GM12878 (cell line): ENCODE measurements around the gene GRM5. TPM values are rescaled to one million over a fixed set of nuclear protein-coding genes. Genes with fewer than 3 reads are reported as not detected.

Source experiments
- ATAC-seq: fragments of 200-7000 bp; cut with Tn5 transposase; 3 replicates; pipeline ENCODE4 v1.9.1; 2020; ENCODE audit warnings: mild to moderate bottlenecking, moderate library complexity
- BruUV-seq: library from RNA; stranded (reverse); fragments of 400-500 nt; replicated peaks from 2 replicates; lab custom pipeline; 2021; lab: Mats Ljungman, UMichigan
- CTCF ChIA-PET: fragments of 300-600 bp; sonication (Branson Sonifier 250); formaldehyde crosslinking; extraction: SDS; loops from one replicate; lab custom pipeline; 2021; ENCODE audit warnings: inconsistent platforms; lab: Yijun Ruan, JAX
- POLR2A ChIA-PET: fragments of 350-600 bp; formaldehyde crosslinking; extraction: SDS; loops from one replicate; lab custom pipeline; 2021; ENCODE audit warnings: inconsistent platforms; lab: Charles Lee
- RAD21 ChIA-PET: fragments of 300-600 bp; sonication (Branson Sonifier 250); formaldehyde crosslinking; loops from one replicate; lab custom pipeline; 2023; ENCODE audit warnings: antibody characterized with exemption; ENCODE audit not compliant: unreplicated experiment; lab: Charles Lee
- SMC1A ChIA-PET: fragments of 300-600 bp; sonication (Branson Sonifier 250); formaldehyde crosslinking; loops from one replicate; lab custom pipeline; 2023; ENCODE audit not compliant: unreplicated experiment, uncharacterized antibody; lab: Charles Lee
- DNase-seq: peaks from one replicate; pipeline ENCODE4 v3.0.0-alpha.2; 2011; ENCODE audit warnings: low read depth, low spot score
- FAIRE-seq: peaks from 3 replicates; lab custom pipeline; 2011; peaks lifted over from hg19 to GRCh38; lab: Jason Lieb, UNC
- H2AFZ ChIP-seq: 2 replicates; pipeline ENCODE4 v1.6.0; 2011; ENCODE audit warnings: low read depth, low read length, control low read depth; ENCODE audit not compliant: control insufficient read depth
- H3K27ac ChIP-seq: 2 replicates; pipeline ENCODE4 v1.5.1; 2011; ENCODE audit warnings: control low read depth; ENCODE audit not compliant: control insufficient read depth, insufficient read depth
- H3K27me3 ChIP-seq, 2 experiments: replicated peaks in 1 of 2; 2 replicates each; pipeline versions ENCODE4 v1.6.0 to v1.6.1; 2011; ENCODE audit warnings: low read length in 1 of 2; ENCODE audit not compliant: control insufficient read depth in 2 of 2, insufficient read depth in 2 of 2
- H3K36me3 ChIP-seq, 2 experiments: 2 replicates each; pipeline ENCODE4 v1.5.1; 2011; ENCODE audit warnings: low read length in 1 of 2; ENCODE audit not compliant: control insufficient read depth in 2 of 2, insufficient read depth in 2 of 2
- H3K4me1 ChIP-seq: 2 replicates; pipeline ENCODE4 v1.6.1; 2011; ENCODE audit warnings: mild to moderate bottlenecking, low read length, moderate library complexity, mixed read lengths; ENCODE audit not compliant: control insufficient read depth, insufficient read depth
- H3K4me2 ChIP-seq: 2 replicates; pipeline ENCODE4 v1.6.0; 2011; ENCODE audit warnings: control low read depth; ENCODE audit not compliant: control insufficient read depth, insufficient read depth
- H3K4me3 ChIP-seq: fragments of 200-600 bp; sonication (generic); 2 replicates; pipeline ENCODE4 v1.5.1; 2016
- H3K79me2 ChIP-seq: 2 replicates; pipeline ENCODE4 v1.6.0; 2011; ENCODE audit warnings: low read length; ENCODE audit not compliant: control insufficient read depth, insufficient read depth
- H3K9ac ChIP-seq: 2 replicates; pipeline ENCODE4 v1.8.0; 2011; ENCODE audit warnings: low read length, control low read depth, mixed read lengths; ENCODE audit not compliant: control insufficient read depth, insufficient read depth
- H3K9me3 ChIP-seq: replicated peaks from 3 replicates; pipeline ENCODE4 v1.5.1; 2011; ENCODE audit warnings: mild to moderate bottlenecking, low read length; ENCODE audit not compliant: control insufficient read depth, insufficient read depth
- H4K20me1 ChIP-seq: 2 replicates; pipeline ENCODE4 v1.6.0; 2011; ENCODE audit not compliant: control insufficient read depth, insufficient read depth
- ATF7 ChIP-seq: fragments of 450-650 bp; IDR thresholded peaks from 2 replicates; pipeline ENCODE4 v1.6.1; 2016; ENCODE audit warnings: low read depth, mild to moderate bottlenecking
- BCL11A ChIP-seq: IDR thresholded peaks from 2 replicates; pipeline ENCODE4 v1.6.1; 2011; ENCODE audit warnings: low read depth, low read length
- EP300 ChIP-seq, 2 experiments: fragments of 150-350 bp in 1 of 2; IDR thresholded peaks; 2 replicates each; pipeline ENCODE4 v1.6.1; 2011 to 2012; ENCODE audit warnings: low read depth in 2 of 2, low read length in 2 of 2, borderline replicate concordance in 1 of 2, improper control_type of control experiment in 1 of 2, inconsistent platforms in 1 of 2; ENCODE audit not compliant: control insufficient read depth in 1 of 2
- GABPA ChIP-seq: IDR thresholded peaks from 2 replicates; pipeline ENCODE4 v1.6.1; 2014; ENCODE audit warnings: antibody characterized with exemption, low read depth, mild to moderate bottlenecking, inconsistent platforms
- MXI1 ChIP-seq: fragments of 150-350 bp; IDR thresholded peaks from 2 replicates; pipeline ENCODE4 v1.6.1; 2011; ENCODE audit warnings: low read depth, mild to moderate bottlenecking, inconsistent platforms, low read length, improper control_type of control experiment
- NRF1 ChIP-seq: conservative IDR thresholded peaks from 2 replicates; pipeline ENCODE4 v1.6.1; 2011; ENCODE audit warnings: mild to moderate bottlenecking, low read depth, low read length, improper control_type of control experiment
- SUPT20H ChIP-seq: IDR thresholded peaks from 2 replicates; pipeline ENCODE4 v1.6.1; 2011; ENCODE audit warnings: low read depth, mild to moderate bottlenecking, low read length, moderate library complexity, borderline replicate concordance; ENCODE audit not compliant: control insufficient read depth
- ZNF274 ChIP-seq: IDR thresholded peaks from one replicate; pipeline ENCODE4 v1.8.0; 2011; ENCODE audit not compliant: insufficient read length, insufficient read depth
- WGBS: methylation state at CpG from one replicate; pipeline ENCODE4 v1.1.6; 2016; ENCODE audit warnings: low lambda C conversion rate; ENCODE audit not compliant: insufficient replicate concordance, insufficient coverage; ENCODE audit errors: missing lambda C conversion rate; 5-methylcytosine and 5-hydroxymethylcytosine counted together
- in situ Hi-C: fragments of 300-500 bp; cut with MboI; formaldehyde crosslinking; loops from 9 replicates; pipeline ENCODE4 v1.14.3; 2018; ENCODE audit warnings: mixed read lengths
- intact Hi-C: fragments of 100-400 bp; cut with micrococcal nuclease; formaldehyde crosslinking; loops from one replicate; pipeline ENCODE4 v1.14.2; 2022; ENCODE audit not compliant: unreplicated experiment
- polyA plus RNA-seq, 11 experiments: library from polyadenylated mRNA; depleted of rRNA in 4 of 11; unstranded in 6 of 11; stranded (reverse) in 5 of 11; fragments of >200 nt; fragmentation: Nextera tagmentation in 4 of 11; fragmentation: Illumina TruSeq in 1 of 11; extraction: Ambion mirVana in 4 of 11; extraction: Trizol in 1 of 11; gene quantifications; 1 replicate in 1 of 11; 2 replicates in 10 of 11; pipeline versions ENCODE4 v1.2.1 to v1.2.3, GENCODE V29; 2011 to 2016; ENCODE audit warnings: inconsistent platforms in 2 of 11, missing spikeins in 2 of 11, low read depth in 1 of 11
- total RNA-seq, 4 experiments: library from RNA; depleted of rRNA in 3 of 4; stranded (reverse); fragments of >200 nt in 3 of 4; fragmentation: Illumina TruSeq in 1 of 4; extraction: Trizol in 1 of 4; gene quantifications; 2 replicates each; pipeline versions ENCODE4 v1.2.1 to v1.2.3, GENCODE V29; 2013 to 2021
- TF ChIP-seq, protein P1 (sequence below): IDR thresholded peaks from 2 replicates; pipeline ENCODE4 v1.6.1; 2011; ENCODE audit warnings: borderline replicate concordance, low read depth, mild to moderate bottlenecking, moderate library complexity, mixed read lengths, low read length; ENCODE audit not compliant: insufficient read depth; ENCODE audit errors: extremely low read length
- TF ChIP-seq, protein P2 (sequence below): fragments of 450-650 bp; formaldehyde crosslinking; IDR thresholded peaks from 2 replicates; pipeline ENCODE4 v1.4.0; 2020; ENCODE audit warnings: mild to moderate bottlenecking, moderate library complexity

Gene GRM5
- total and polyA plus RNA-seq, 10 of the 15 experiments (the other 5 are each of a cell fraction or from before 2014, with no cell fraction given): not detected

DNA sequence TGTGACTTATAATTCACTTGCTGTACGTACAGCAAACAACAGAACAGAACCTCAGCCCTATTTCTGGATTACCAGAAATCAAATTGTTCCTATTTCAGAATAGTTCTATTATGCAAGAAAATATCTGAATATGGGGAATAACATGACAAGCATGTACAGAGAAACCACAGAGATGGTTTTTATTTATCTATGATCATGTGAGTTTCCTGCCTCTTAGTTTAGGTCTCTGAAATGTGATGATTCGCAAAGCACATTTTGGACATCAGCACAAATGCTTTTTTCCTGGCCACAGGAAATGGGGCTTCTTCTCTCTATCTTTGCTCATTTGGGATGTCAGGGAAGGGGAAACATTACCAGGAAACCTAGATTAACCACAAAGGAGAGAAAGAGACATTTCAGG is 461.5 kb downstream of the GRM5 start:
- Histone ChIP-seq H4K20me1 (no peaks in the 10 kb centered on the region), H3K9ac (no peak overlapping the region), H3K4me2 (no peak overlapping the region), H3K9me3 (no peaks in the 10 kb centered on the region), H3K27ac (no peak overlapping the region), H3K4me1 (no peaks in the 10 kb centered on the region), H3K36me3 (no peaks in the 10 kb centered on the region), H2AFZ (no peak overlapping the region), H3K4me3 (no peak overlapping the region), H3K79me2 (no peaks in the 10 kb centered on the region), H3K27me3 (peaks cover 0 to 3% of the 10 kb centered on the region in 2 experiments; a peak in 1 of 4 replicates)
- CTCF ChIA-PET: no interaction called here
- TF ChIP-seq ATF7 (no peak), GABPA (no peak), ZNF274 (no peak), BCL11A (no peak)
- TF ChIP-seq, protein P1, sequence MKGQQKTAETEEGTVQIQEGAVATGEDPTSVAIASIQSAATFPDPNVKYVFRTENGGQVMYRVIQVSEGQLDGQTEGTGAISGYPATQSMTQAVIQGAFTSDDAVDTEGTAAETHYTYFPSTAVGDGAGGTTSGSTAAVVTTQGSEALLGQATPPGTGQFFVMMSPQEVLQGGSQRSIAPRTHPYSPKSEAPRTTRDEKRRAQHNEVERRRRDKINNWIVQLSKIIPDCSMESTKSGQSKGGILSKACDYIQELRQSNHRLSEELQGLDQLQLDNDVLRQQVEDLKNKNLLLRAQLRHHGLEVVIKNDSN: no peak
- FAIRE-seq (no peak), DNase-seq (no peak), ATAC-seq (no peak)
- POLR2A ChIA-PET: no interaction called here
- BruUV-seq: no TSS peak
- RAD21 ChIA-PET: no interaction called here
- WGBS: 0% methylated on average over 2 of the region's 2 CpGs
- SMC1A ChIA-PET: no interaction called here
- in situ Hi-C loops: no loop called here
- intact Hi-C loops: no loop called here

DNA sequence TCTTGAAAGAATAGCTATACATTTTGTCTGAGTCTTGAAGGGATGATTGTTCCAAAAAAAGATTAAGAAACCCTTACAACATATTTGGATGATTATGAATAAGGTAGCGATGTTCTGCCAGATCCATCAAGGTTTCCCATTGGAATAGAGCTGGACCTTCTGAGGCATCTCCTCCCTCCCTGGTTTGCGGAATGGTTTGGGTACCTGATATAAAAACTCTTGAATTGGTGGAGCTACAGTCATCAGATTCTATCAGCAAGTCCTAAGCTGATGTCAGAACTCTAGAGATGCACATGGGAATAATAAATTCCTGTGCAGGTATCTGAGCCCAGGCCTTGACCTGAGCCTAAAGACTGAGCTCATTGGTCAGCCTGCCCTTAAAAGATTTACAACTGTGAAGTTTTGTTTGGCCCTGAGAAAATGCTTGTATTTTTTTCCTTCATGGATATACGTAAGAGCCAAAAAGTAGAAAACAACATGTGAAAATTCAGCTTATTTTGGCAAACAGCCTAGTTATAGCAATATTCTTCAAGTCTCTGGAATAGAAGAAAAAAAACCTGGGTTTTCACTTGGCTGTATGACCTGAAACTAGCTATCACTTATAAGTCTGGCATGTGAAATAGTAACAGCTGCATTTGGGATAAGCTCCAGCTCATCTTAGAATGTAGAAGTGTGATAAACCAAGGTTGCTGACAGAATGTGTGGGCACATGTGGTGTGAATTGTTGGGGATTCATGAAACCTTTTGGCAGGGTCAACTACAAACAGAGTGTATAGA is 462.5 kb downstream of the GRM5 start:
- Histone ChIP-seq H3K27me3 (peaks cover 0 to 3% of the 10 kb centered on the region in 2 experiments; a peak in 1 of 4 replicates), H3K4me1 (no peaks in the 10 kb centered on the region), H3K9me3 (no peaks in the 10 kb centered on the region), H3K4me3 (no peak overlapping the region), H3K36me3 (no peaks in the 10 kb centered on the region), H4K20me1 (no peaks in the 10 kb centered on the region), H3K9ac (no peak overlapping the region), H3K4me2 (no peak overlapping the region), H2AFZ (no peak overlapping the region), H3K27ac (no peak overlapping the region), H3K79me2 (no peaks in the 10 kb centered on the region)
- SMC1A ChIA-PET: no interaction called here
- DNase-seq: no peak
- intact Hi-C loops (no loop called here), in situ Hi-C loops (no loop called here)
- POLR2A ChIA-PET: no interaction called here
- FAIRE-seq: no peak
- RAD21 ChIA-PET: no interaction called here
- BruUV-seq: no TSS peak
- ATAC-seq: no peak
- CTCF ChIA-PET: no interaction called here
- 43% methylated on average over 3 of the region's 3 CpGs for WGBS
- TF ChIP-seq, protein P2, sequence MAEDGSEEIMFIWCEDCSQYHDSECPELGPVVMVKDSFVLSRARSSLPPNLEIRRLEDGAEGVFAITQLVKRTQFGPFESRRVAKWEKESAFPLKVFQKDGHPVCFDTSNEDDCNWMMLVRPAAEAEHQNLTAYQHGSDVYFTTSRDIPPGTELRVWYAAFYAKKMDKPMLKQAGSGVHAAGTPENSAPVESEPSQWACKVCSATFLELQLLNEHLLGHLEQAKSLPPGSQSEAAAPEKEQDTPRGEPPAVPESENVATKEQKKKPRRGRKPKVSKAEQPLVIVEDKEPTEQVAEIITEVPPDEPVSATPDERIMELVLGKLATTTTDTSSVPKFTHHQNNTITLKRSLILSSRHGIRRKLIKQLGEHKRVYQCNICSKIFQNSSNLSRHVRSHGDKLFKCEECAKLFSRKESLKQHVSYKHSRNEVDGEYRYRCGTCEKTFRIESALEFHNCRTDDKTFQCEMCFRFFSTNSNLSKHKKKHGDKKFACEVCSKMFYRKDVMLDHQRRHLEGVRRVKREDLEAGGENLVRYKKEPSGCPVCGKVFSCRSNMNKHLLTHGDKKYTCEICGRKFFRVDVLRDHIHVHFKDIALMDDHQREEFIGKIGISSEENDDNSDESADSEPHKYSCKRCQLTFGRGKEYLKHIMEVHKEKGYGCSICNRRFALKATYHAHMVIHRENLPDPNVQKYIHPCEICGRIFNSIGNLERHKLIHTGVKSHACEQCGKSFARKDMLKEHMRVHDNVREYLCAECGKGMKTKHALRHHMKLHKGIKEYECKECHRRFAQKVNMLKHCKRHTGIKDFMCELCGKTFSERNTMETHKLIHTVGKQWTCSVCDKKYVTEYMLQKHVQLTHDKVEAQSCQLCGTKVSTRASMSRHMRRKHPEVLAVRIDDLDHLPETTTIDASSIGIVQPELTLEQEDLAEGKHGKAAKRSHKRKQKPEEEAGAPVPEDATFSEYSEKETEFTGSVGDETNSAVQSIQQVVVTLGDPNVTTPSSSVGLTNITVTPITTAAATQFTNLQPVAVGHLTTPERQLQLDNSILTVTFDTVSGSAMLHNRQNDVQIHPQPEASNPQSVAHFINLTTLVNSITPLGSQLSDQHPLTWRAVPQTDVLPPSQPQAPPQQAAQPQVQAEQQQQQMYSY: no peak
- TF ChIP-seq EP300 (IDR thresholded peaks at IDR 0.05; ENCODE audit: borderline replicate concordance in 1 of 2, control insufficient read depth in 1 of 2, low read depth in 2 of 2, low read length in 2 of 2) (no peak), SUPT20H (no peak), NRF1 (no peak), MXI1 (no peak)
